CD4-positive, alpha-beta T cell treated with Interleukin-21 for 1 hour (primary cell): ENCODE results near the gene COA5.
A peak's percentile ranks its signal among the peaks of the same experiment; 100 is the strongest.

Source experiments
- DNase-seq: peaks from one replicate; pipeline ENCODE4 v3.0.0-alpha.2; 2020

Gene COA5

DNA sequence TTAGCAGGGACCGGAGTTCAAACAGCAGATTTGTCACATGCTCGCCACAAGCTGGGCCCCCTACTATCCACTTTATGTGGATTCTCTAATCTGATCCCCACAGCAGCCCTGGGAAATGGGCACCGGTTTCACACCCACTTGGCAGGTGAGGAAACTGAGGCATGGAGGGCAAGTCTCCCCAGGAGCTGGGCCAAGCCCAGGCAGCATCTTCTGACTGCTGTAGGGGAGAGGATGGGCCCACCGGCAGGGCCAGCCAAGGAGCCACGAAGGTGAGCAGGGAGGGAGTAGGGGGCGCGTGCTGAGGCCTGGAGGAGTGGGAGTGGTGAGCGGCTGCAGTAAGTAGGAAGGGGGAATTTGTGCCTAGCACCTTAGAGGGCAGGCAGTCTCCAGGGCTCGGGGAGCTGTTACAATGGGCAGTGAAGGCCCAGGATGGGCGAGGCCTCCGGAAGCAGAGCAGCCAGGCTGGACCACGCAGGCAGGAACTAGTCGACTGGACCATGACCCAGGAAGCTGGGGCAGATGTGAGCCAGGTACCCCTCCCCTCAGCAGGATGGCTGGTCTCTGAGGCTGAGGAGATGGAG, 37.1 kb downstream of the COA5 start:
- no peak for DNase-seq

DNA sequence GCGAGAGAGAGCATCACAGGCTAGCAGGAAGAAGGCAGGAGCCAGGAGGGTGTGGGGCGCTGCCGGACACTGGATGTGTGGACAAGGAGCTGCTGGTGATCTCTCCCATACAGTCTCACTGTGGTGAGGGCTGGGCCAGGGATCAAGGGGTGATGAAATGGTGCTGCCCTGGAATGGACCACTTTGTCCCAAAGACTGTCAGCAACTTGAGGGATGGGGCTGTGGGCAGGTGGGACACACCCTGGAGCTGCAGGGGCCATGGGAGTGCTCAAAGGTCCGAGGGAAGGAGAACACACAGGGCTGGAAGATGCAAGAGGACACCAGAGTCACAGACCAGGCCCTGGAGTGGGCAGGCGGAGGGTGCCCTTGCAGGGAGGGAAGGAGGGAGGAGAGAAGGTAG, 38.0 kb downstream of the COA5 start:
- no peak for DNase-seq

GRCh38 chr2:98569915-98570314, 38.4 kb downstream of the COA5 start:
- no peak for DNase-seq

- peak; percentile 61 for DNase-seq
Observed at GRCh38 chr2:98569197-98569793, 39.0 kb downstream of the COA5 start.

- no peak for DNase-seq
Observed at GRCh38 chr2:98568161-98568956, 40.0 kb downstream of the COA5 start.

DNA sequence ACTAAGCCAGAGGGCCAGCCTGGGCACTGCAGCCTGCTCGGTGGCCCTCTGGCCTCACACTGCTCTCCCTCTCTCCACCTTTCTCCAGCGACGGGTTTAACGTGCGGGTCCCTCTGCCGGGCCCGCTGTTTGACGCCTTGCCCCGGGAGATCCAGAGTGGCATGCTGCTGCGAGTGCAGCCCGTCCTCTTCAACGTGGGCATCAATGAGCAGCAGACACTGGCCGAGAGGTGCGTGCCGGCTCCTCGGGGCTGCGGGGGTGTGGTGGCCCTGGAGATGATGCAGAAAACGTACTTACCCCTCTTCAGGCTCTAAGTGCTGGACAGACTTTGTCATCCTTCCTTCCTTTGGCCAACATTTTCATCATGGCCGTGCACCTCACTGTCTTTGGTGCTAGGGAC, 42.4 kb downstream of the COA5 start:
- DNase-seq: no peak

DNA sequence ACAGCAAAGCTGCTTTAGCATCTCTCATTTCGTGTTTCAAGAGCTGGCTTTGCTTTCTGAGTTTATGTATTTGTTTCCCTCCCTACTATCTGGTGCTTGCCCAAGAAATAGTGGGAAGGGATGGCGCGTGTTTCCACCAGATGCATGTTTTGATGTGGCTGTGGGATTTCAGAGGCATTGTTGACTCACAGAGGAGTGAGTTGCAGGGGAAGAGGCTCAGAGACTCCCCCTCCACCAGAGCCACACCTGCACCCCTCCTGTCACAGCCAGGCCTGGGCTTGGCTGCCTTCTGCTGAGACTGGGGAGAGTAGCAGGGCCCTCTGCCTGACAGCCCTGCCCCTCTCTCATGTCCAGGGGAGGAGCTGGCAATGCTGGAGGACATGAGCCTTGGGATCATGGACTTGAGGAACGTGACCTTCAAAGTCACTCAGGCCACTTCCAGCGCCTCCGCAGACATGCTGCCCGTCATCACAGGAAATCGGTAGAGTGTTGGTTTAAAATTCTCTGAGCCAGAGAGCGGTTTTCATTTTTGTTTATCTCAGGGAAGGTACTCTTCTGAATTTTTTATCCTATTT, 42.9 kb downstream of the COA5 start:
- no peak for DNase-seq

- no peak for DNase-seq
Observed at GRCh38 chr2:98564541-98565132, 43.7 kb downstream of the COA5 start.

DNA sequence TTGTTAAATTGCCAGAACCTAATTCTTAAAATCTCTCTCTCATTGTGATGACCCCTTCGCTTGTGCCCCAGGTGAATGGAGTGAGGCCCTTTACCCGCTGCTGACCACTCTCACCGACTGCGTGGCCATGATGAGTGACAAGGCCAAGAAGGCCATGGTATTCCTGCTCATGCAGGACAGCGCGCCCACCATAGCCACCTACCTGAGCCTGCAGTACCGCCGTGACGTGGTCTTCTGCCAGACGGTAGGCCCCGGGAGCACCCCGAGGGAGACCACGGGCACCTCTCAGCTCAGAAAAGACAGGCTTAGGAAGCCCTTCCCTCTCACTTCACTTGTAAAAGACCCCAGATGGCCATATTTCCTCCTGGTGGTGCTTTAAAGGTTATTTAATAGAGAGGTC, 44.9 kb downstream of the COA5 start:
- DNase-seq: no peak

GRCh38 chr2:98561902-98562695, 46.2 kb downstream of the COA5 start:
- no peak for DNase-seq

DNA sequence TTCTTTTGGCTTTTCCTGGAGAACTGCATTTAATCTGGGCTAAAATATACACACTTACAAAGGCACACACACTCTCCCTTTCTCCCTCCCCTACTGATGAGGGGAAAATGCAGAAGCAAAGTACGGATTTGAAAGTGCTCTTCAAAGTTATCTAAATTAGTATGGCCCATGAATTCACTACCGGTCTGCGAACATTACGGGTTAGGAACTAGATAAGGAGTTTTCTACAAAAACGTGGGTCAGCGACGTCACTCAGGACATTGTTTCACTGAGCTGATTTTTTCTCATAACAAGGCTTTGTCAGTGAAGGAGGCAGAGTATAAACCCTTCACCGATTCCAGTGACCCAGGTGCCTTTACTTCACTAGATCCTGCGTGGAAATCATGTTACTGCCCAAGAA, 47.3 kb downstream of the COA5 start:
- no peak for DNase-seq

DNA sequence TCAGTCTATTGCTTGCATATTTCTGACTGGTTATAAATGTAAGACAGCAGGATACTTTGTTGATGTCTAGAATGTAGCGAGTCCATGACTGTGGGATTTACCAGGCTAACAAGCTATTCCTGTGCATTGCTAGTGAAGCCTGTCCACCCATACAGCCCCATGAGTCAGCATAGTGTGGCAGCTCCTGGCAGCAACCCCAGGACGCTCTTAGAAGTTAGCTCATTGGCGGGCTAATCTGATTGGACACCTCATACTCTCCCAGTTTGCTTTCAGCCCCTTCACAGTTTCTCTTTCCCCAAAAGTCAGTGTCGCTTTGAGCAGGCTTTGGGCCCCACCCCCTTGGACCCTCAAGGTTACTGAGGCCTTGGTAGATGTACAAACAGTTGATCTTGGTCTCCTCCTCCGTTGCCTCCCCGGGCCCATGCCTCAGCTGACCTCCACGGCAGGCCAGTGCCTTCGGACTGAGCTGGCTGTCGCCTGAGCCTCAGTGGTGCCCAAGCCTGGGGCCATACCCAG, 48.0 kb downstream of the COA5 start:
- no peak for DNase-seq

DNA sequence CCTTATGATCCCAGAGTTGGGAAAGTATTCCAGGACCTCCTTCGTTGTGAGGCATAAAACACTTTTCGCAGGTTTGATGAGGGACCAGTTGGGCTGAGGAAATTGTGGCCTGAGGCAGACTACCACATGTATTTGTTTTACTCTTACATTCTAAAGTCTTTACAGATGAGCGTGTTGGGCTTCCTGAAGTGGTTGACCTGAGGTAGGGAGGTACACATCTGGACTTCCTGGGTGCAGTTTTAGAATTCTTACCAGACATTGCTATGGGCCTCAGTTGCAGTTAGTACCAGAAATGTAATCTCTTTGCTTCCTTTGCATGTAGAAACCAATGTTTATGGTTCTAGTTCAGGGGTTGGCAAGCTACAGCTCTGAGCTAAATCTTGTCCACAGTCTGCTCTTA, 48.7 kb downstream of the COA5 start:
- no peak for DNase-seq

DNA sequence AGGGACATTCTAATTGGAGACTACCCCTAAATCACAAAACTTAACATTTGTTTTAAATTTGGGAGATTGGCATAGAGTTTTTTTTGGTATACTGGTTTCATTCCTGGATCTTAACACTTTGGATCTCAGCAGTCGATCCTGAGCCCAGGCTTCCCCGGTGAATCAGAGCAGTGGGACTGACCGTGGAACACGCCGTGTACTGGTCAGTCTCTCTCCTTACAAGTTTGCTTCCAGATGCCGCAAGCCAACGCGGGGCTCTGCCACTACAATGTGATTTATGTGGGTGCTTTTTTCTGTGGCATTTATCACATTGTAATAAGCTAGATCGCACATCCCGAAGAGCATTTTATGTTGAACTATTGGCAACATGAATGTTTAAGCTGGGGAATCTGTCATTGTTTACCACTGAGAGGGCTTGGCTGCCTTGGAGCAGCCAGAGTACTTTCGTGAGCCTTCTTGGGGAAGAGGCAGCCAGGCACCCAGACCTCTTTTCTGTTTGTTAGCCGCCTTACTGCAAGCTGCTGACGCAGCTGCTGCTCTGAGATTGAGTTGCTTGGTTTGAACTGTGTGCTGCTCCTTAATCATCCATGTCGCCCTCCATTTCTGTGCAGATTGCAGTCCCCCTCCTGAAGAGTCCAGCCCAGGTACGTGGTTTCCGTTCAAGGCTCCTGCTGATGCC, 49.3 kb downstream of the COA5 start:
- DNase-seq: no peak

- peak; percentile 15 for DNase-seq
Observed at GRCh38 chr2:98556344-98557033, 51.8 kb downstream of the COA5 start.

- DNase-seq: no peak
Observed at GRCh38 chr2:98555696-98556095, 52.6 kb downstream of the COA5 start.

- DNase-seq: no peak
Observed at GRCh38 chr2:98554116-98554861, 54.0 kb downstream of the COA5 start.

GRCh38 chr2:98552499-98553179, 55.7 kb downstream of the COA5 start:
- DNase-seq: no peak

- peak; percentile 32 for DNase-seq
Observed at GRCh38 chr2:98551316-98551715, 57.0 kb downstream of the COA5 start.

- no peak for DNase-seq
Observed at GRCh38 chr2:98550165-98550564, 58.1 kb downstream of the COA5 start.
